ENCODE results near the gene LBP.
"Not testable (repeated sequence)": the region's sequence is repeated elsewhere in the genome, so short reads cannot be mapped to it uniquely, and the experiment has no call there.

Gene LBP

GRCh38 chr20:38320221-38320620 lies 26.1 kb upstream of the LBP start:
- no peak for DNase-seq (ENCODE audit: insufficient read length, low spot score)
- no peak for FAIRE-seq

DNA sequence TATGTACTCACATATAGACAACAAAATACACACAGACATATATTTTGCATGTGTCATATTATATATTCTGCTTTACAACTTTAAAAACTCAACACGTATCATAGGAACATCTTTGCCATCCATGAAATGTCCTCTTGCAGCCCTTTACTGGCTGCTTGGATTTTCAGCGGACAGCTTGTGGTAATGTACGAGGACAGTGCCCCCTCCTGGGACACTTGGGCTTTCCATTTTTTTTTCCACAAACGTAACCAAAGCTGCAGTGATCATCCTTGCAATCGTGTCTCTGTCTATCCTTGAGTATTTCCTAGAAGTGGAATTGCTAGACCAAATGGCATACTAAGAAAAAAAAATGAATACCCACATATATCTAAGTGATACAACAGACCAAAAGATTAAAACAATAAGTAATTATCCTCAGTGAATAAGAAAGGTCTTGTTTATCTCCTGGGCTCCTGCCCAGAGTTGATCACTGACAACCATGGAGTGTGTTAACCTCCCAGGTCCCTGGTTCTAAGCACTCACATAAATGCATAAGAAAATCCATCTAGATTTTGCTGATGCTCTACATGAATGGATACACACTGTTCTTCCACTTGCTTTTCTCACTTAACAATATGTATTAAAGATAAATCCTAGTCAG lies 24.2 kb upstream of the LBP start:
- FAIRE-seq (no peak), DNase-seq (ENCODE audit: insufficient read length, low spot score) (no peak)

- FAIRE-seq (no peak), DNase-seq (ENCODE audit: insufficient read length, low spot score) (no peak)
These were observed 22.1 kb upstream of the LBP start for GRCh38 chr20:38324159-38324558.

DNA sequence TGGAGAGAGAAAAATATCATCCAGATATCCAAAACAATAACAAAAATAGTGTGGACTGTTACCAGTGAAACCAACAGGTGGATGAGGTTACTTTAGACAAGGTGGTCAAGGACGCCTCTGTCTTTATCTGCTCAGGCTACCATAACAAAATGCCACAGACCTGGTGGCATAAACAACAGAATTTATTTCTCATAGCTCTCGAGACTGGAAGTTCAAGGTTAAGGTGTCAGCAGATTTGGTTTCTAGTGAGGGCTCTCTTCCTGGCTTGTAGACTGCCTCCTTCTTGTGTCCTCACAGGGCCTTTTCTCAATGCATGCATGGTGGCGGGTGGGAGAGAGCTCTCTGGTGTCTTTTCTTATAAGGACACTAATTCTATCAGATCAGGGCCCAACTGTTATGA lies 21.1 kb upstream of the LBP start:
- FAIRE-seq (no peak), DNase-seq (ENCODE audit: insufficient read length, low spot score) (no peak)

DNA sequence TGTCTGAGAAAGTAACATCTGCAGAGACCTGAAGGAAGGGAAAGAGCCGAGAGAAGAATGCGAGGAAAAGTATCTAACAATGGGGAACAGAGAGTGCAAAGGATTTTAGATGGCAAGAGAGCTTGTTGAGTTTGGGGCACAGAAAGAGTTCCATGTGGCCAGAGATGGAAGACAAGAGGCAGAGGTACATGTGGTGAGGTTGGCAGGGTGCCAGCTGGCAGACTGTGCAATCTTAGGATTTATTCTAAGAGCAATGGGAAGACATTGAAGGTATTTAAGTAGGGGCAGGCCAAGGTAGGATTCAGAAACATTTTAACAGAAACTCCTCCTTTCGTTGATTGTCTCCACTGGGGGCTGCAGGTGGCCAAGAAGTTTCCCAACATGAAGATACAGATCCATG lies 20.4 kb upstream of the LBP start:
- no peak for FAIRE-seq

GRCh38 chr20:38326309-38326708 lies 20.0 kb upstream of the LBP start:
- DNase-seq (ENCODE audit: insufficient read length, low spot score), result no peak
- no peak for FAIRE-seq

More for the DNA sequence above, 20.4 kb upstream of the LBP start:
- DNase-seq (ENCODE audit: insufficient read length, low spot score), result no peak

- FAIRE-seq (no peak), DNase-seq (ENCODE audit: insufficient read length, low spot score) (no peak)
These were observed 15.6 kb upstream of the LBP start for GRCh38 chr20:38330638-38331037.

- DNase-seq (ENCODE audit: insufficient read length, low spot score), result no peak
- no peak for FAIRE-seq
These were observed 15.0 kb upstream of the LBP start for GRCh38 chr20:38331245-38331644.

DNA sequence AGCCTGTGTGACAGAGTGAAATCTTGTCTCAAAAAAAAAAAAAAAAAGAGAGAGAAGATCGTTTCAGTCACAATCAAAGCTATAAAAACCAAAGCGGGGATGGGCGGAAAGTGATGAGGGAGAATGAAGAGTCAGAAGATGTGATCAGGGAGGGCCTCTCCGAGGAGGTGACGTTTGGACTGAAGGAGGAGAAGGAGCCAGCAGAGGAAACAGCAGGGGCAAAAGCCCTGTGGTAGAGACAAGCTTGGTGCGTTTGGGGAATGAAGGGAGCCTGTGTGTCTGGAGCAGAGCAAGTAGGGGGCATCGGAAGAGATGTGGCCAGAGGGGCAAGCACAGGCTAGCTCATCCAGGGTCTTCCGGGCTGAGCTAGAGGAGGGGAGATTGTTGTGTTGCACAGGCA lies 14.5 kb upstream of the LBP start:
- FAIRE-seq (no peak), DNase-seq (ENCODE audit: insufficient read length, low spot score) (no peak)

GRCh38 chr20:38334016-38334415 lies 12.3 kb upstream of the LBP start:
- DNase-seq (ENCODE audit: insufficient read length, low spot score) (no peak), FAIRE-seq (no peak)

DNA sequence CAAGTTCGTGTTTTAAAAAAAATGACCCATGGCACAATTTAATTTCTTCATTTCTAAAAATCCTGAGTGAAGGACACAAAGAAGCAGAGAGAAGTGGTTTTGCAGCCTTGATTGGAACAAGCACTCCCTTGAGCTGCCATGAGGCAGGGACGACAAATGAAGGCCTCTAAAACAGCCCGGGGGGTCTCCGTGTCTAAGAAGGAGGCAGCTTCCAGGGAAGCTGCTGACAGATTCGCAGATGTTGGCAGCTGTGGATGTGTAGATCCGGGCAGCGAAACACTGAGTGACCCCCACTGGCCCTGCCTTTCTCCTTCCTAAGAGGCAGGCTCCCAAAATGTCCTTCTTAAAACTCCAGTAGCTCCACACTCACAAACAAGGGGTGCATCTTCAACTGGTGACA lies 9.6 kb upstream of the LBP start:
- FAIRE-seq (no peak), DNase-seq (ENCODE audit: insufficient read length, low spot score) (no peak)

DNA sequence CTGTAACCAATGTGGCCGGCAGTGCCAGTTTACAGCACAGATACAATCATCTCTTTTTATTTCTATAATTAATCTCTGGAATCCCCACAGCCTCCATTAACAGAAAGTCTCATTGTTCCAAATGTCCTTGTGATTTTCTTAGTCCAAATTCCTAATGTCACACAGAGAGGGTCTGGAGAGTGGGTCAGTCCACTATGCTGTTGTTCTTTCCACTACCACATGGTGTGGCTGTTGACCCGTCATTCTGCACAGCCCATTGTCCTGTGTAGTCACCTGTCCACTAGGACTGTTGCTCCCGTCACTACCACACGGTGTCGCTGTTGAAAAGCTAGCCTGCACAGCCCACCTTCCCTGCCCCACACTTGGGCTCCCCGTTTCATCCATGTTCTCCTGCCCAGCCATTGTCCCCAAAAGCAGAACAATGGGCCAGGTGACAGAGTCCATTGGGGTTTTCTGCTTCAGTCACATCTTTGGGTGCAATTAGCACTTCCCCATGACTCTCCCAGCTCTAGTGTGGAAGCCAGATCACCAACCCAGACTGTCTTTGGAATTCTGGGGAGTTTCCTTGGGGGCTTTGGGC lies 8.6 kb upstream of the LBP start:
- FAIRE-seq (no peak), DNase-seq (ENCODE audit: insufficient read length, low spot score) (no peak)

- DNase-seq (ENCODE audit: insufficient read length, low spot score) (no peak), FAIRE-seq (no peak)
These were observed 7.3 kb upstream of the LBP start for GRCh38 chr20:38338849-38339520.

- DNase-seq (ENCODE audit: insufficient read length, low spot score); FAIRE-seq: not testable (repeated sequence)
These were observed 6.8 kb upstream of the LBP start for GRCh38 chr20:38339521-38339896.

- FAIRE-seq (no peak), DNase-seq (ENCODE audit: insufficient read length, low spot score) (no peak)
These were observed 6.3 kb upstream of the LBP start for GRCh38 chr20:38339997-38340396.

- DNase-seq (ENCODE audit: insufficient read length, low spot score), result no peak
- FAIRE-seq, result no peak
These were observed 5.6 kb upstream of the LBP start for GRCh38 chr20:38340693-38341092.

- FAIRE-seq, result no peak
- DNase-seq (ENCODE audit: insufficient read length, low spot score), result no peak
These were observed 4.1 kb upstream of the LBP start for GRCh38 chr20:38342216-38342615.

DNA sequence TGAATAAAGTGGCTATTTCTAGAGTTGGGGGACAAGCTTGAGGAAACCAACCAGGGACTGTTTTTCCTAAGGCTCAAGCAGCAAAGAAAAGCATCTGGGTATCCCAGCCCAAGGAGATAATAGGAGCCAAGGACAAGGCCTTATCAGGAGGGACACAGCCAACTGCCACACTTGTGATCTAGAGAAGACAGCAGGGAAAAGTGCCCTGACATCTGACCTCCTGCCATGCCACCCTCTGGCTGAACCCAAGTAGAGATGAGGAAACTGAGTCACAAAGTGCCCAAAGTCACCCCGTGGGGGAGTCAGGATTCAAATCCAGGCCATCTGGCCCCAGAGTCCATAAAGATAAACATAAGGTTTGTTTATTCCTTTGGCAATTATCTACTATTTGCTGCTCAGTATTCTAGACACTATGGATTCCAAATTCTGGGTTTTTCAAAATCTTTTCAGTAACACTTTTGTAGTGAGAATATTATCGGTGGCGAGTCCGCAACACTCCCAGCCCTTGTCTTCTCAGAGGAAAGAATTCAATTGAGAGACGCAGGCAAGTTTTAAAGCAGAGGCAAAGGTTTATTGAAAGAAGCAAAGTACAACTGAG lies 3.5 kb upstream of the LBP start:
- DNase-seq (ENCODE audit: insufficient read length, low spot score) (no peak), FAIRE-seq (no peak)

DNA sequence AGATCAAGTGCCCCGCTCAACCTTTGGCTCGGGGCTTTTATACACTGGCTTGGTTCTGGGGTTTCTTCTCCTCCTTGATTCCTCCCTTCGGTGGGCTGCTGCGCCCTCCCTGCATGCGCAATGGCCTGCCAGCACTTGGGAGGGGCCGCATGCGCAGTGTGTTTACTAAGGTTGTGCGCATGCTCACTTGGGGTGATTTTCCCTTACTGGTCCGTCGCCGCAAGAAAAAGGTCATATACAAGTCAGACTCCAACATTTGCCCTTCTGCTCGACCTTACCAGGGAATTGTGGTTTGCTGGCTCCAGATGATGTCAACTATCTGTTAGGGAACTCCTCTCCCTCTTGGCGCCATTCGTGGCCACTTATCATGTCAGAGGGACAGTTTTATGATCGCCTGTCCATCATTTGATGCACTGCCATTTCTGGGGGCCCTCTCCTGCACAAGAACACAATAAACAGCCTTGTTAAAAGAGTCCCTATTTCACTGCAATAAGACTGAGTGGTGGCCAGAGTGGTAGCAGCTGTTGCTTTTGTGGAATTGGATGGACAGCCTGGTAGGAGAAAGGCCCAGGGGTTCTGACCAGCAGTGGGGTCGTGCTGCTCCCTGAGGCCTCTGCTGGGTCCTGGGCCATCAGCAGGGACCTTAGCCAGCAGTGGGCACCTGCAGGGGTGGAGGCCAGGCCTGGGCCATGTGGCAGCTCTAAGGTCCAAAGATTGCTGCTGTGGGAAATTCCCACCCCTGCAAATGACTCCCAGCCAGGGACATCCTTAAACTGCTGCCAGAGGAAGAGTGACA lies 2.8 kb upstream of the LBP start:
- no peak for FAIRE-seq
- no peak for DNase-seq (ENCODE audit: insufficient read length, low spot score)

DNA sequence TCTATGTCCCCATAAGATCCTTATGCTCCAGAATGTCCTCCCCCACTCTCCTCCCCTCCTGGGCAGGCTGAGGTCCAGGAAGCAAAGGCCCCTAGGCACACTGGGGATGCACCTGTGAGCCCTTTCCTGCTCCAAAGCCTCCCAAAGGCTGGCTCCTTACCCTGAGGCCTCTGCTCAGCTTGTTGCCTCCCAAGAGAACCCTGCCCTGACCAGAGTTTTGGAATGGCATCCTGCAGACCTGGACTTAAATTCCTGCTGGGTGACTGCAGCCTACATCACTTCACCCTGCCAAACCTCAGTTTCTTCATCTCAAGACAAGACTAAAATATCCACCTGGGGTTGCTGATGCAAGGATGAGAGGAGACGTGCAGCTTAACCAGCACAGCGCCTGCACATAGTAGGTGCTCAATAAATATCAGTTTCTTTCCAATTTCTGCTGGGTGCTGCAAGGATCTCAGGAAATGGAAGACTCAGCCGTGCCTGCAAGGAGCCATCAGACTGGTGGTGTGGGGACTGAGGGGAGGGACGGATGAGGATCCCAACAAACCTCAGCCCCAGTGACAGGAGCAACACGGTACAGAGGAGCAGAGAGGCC lies 2.1 kb upstream of the LBP start:
- DNase-seq (ENCODE audit: insufficient read length, low spot score) (no peak), FAIRE-seq (no peak)

DNA sequence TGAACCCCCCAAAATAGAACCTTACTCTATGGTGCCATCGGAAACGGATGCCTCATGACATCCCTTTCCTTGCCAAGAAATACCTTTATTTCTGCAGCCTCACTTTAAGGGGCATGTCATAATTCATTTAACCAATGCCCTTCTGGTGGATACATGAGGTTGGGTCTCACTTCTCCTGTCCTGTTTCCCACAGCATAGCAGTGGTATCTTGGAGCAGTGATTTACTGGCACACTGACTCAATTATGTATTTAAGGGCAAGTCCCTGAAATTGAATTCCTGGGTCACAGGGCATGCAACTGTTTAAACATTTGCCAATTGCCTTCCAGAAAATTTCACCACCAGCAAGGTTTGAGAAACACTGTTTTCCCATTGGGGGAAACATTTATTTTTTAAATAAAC lies 639 bp upstream of the LBP start:
- DNase-seq (ENCODE audit: insufficient read length, low spot score), result no peak
- FAIRE-seq, result no peak
